HepG2 (cell line): ENCODE results near the gene PLXNA4. TPM values are rescaled to one million over a fixed set of nuclear protein-coding genes. Genes with fewer than 3 reads are reported as not detected.

Experiments
- ATAC-seq: fragments of 200-7000 bp; cut with Tn5 transposase; 3 replicates; pipeline ENCODE4 v1.9.1; 2020; ENCODE audit warnings: mild to moderate bottlenecking, moderate library complexity
- BruUV-seq: library from RNA; stranded (reverse); fragments of 400-500 nt; replicated peaks from 2 replicates; lab custom pipeline; 2021; lab: Mats Ljungman, UMichigan
- CTCF ChIA-PET: fragments of 300-600 bp; formaldehyde crosslinking; extraction: SDS; loops from one replicate; lab custom pipeline; 2021; ENCODE audit warnings: low total read pairs, inconsistent platforms, low intra/inter-chr PET ratio; lab: Yijun Ruan, JAX
- POLR2A ChIA-PET: fragments of 350-600 bp; sonication (Branson Sonifier 250); formaldehyde crosslinking; loops from one replicate; lab custom pipeline; 2020; ENCODE audit warnings: antibody characterized with exemption, inconsistent platforms; lab: Yijun Ruan, JAX
- DNase-seq: peaks from one replicate; pipeline ENCODE4 v3.0.0-alpha.2; 2015; ENCODE audit warnings: low spot score
- FAIRE-seq: peaks from 3 replicates; lab custom pipeline; 2011; peaks lifted over from hg19 to GRCh38; lab: Jason Lieb, UNC
- H2AFZ ChIP-seq: one replicate; pipeline ENCODE4 v1.6.1; 2011; ENCODE audit warnings: low read length, inconsistent platforms
- H3K27ac ChIP-seq: fragments of 300-600 bp; 3 replicates; pipeline ENCODE4 v1.8.0; 2011; ENCODE audit warnings: mixed run types, mild to moderate bottlenecking, mixed read lengths, low read length, inconsistent platforms; ENCODE audit not compliant: insufficient read depth; ENCODE audit errors: extremely low read length
- H3K27me3 ChIP-seq, 2 experiments: fragments of 200-600 bp in 1 of 2; 2 replicates in 1 of 2; 3 replicates in 1 of 2; pipeline versions ENCODE4 v1.6.0 to v1.8.0; 2011; ENCODE audit warnings: low read length in 2 of 2, mild to moderate bottlenecking in 2 of 2, moderate library complexity in 2 of 2, inconsistent platforms in 1 of 2; ENCODE audit not compliant: insufficient read depth in 2 of 2, control insufficient read depth in 1 of 2
- H3K36me3 ChIP-seq, 2 experiments: fragments of 200-600 bp in 1 of 2; replicated peaks in 1 of 2; 2 replicates in 1 of 2; 3 replicates in 1 of 2; pipeline versions ENCODE4 v1.5.1 to v1.8.0; 2011; ENCODE audit warnings: low read length in 2 of 2, inconsistent platforms in 1 of 2; ENCODE audit not compliant: insufficient read depth in 2 of 2, control insufficient read depth in 1 of 2
- H3K4me1 ChIP-seq: 2 replicates; pipeline ENCODE4 v1.5.1; 2012; ENCODE audit warnings: low read length, inconsistent platforms; ENCODE audit not compliant: insufficient read depth
- H3K4me2 ChIP-seq: 2 replicates; pipeline ENCODE4 v1.6.0; 2011; ENCODE audit warnings: low read depth, low read length, inconsistent platforms
- H3K4me3 ChIP-seq, 3 experiments: fragments of 200-600 bp in 1 of 3; sonication (generic), shearing (Covaris generic) in 1 of 3; replicated peaks in 1 of 3; 2 replicates each; pipeline ENCODE4 v1.5.1; 2011 to 2016; ENCODE audit warnings: low read length in 3 of 3, inconsistent platforms in 2 of 3, low read depth in 2 of 3, mild to moderate bottlenecking in 2 of 3, control low read depth in 1 of 3, mixed read lengths in 1 of 3; ENCODE audit not compliant: insufficient read depth in 1 of 3
- H3K79me2 ChIP-seq: one replicate; pipeline ENCODE4 v1.6.1; 2011; ENCODE audit warnings: low read length, inconsistent platforms; ENCODE audit not compliant: insufficient read depth
- H3K9ac ChIP-seq: 2 replicates; pipeline ENCODE4 v1.6.0; 2011; ENCODE audit warnings: mild to moderate bottlenecking, low read depth, low read length, inconsistent platforms; ENCODE audit not compliant: insufficient read depth
- H3K9me3 ChIP-seq: 2 replicates; pipeline ENCODE4 v1.5.1; 2012; ENCODE audit warnings: mild to moderate bottlenecking, low read length
- H4K20me1 ChIP-seq: 2 replicates; pipeline ENCODE4 v1.6.0; 2011; ENCODE audit warnings: inconsistent platforms, mild to moderate bottlenecking, low read length, moderate library complexity; ENCODE audit not compliant: insufficient read depth
- ATF5 ChIP-seq: sonication (generic); formaldehyde crosslinking; IDR thresholded peaks from 2 replicates; pipeline ENCODE4 v1.4.0; 2020; ENCODE audit warnings: mild to moderate bottlenecking, low read depth, missing genetic modification reagents
- DBP ChIP-seq: sonication (generic); formaldehyde crosslinking; IDR thresholded peaks from 2 replicates; pipeline ENCODE4 v1.4.0; 2020; ENCODE audit warnings: missing genetic modification reagents; ENCODE audit errors: not compliant biosample characterization
- MYPOP ChIP-seq: sonication (generic); formaldehyde crosslinking; IDR thresholded peaks from 2 replicates; pipeline ENCODE4 v1.8.1; 2023; ENCODE audit warnings: mild to moderate bottlenecking, moderate library complexity, missing genetic modification reagents
- NFE2L2 ChIP-seq: fragments of 150-350 bp; IDR thresholded peaks from 2 replicates; pipeline ENCODE4 v1.6.1; 2014; ENCODE audit warnings: low read length
- REST ChIP-seq, 2 experiments: IDR thresholded peaks; 2 replicates each; pipeline ENCODE4 v1.6.1; 2011 to 2012; ENCODE audit warnings: low read length in 2 of 2, borderline replicate concordance in 1 of 2, low read depth in 1 of 2, mild to moderate bottlenecking in 1 of 2, moderate library complexity in 1 of 2
- SIN3B ChIP-seq: fragments of 150-350 bp; IDR thresholded peaks from 2 replicates; pipeline ENCODE4 v1.6.1; 2014; ENCODE audit warnings: low read length
- SNAPC5 ChIP-seq: sonication (generic); formaldehyde crosslinking; IDR thresholded peaks from 2 replicates; pipeline ENCODE4 v1.8.1; 2023; ENCODE audit warnings: mild to moderate bottlenecking, missing genetic modification reagents, borderline replicate concordance
- SSRP1 ChIP-seq: IDR thresholded peaks from 2 replicates; pipeline ENCODE4 v1.6.1; 2016; ENCODE audit warnings: control low read depth
- TRIM24 ChIP-seq: sonication (generic); formaldehyde crosslinking; IDR thresholded peaks from 2 replicates; pipeline ENCODE4 v1.8.0; 2022; ENCODE audit warnings: mild to moderate bottlenecking, missing genetic modification reagents
- ZFYVE20 ChIP-seq: sonication (generic); formaldehyde crosslinking; IDR thresholded peaks from 2 replicates; pipeline ENCODE4 v1.8.0; 2023; ENCODE audit warnings: low read depth, mild to moderate bottlenecking, moderate library complexity, missing genetic modification reagents, borderline replicate concordance
- ZNF501 ChIP-seq: sonication (generic); formaldehyde crosslinking; IDR thresholded peaks from 2 replicates; pipeline ENCODE4 v1.5.1; 2020; ENCODE audit warnings: mild to moderate bottlenecking, moderate library complexity, missing genetic modification reagents
- ZNF777 ChIP-seq: sonication (generic); formaldehyde crosslinking; IDR thresholded peaks from 2 replicates; pipeline ENCODE4 v1.4.0; 2020; ENCODE audit warnings: missing genetic modification reagents
- ZSCAN30 ChIP-seq: sonication (generic); formaldehyde crosslinking; IDR thresholded peaks from 2 replicates; pipeline ENCODE4 v1.5.0; 2020; ENCODE audit warnings: mild to moderate bottlenecking, missing genetic modification reagents
- WGBS: methylation state at CpG from one replicate; pipeline ENCODE4 v1.1.6; 2017; ENCODE audit warnings: low lambda C conversion rate; 5-methylcytosine and 5-hydroxymethylcytosine counted together
- in situ Hi-C: cut with HindIII; loops from 2 replicates; pipeline ENCODE4 v1.10.0; 2017; ENCODE audit warnings: low pct_unique_long_range_greater_than_20kb; ENCODE audit not compliant: extremely low pct_ligation_motif_present
- intact Hi-C: fragments of 100-400 bp; cut with micrococcal nuclease; formaldehyde crosslinking; loops from one replicate; pipeline ENCODE4 v1.10.0; 2022; ENCODE audit not compliant: unreplicated experiment
- polyA plus RNA-seq, 8 experiments: library from polyadenylated mRNA; depleted of rRNA in 3 of 8; stranded (reverse) in 7 of 8; unstranded in 1 of 8; fragments of >200 nt; fragmentation: Illumina TruSeq in 4 of 8; extraction: Trizol in 4 of 8; gene quantifications; 2 replicates each; pipeline versions ENCODE4 v1.2.1 to v1.2.3, GENCODE V29; 2011 to 2016; ENCODE audit warnings: low read depth in 4 of 8, missing spikeins in 1 of 8, mixed read lengths in 1 of 8; ENCODE audit not compliant: insufficient read depth in 1 of 8
- total RNA-seq, 5 experiments: library from RNA; depleted of rRNA; stranded (reverse); fragments of >200 nt; fragmentation: Illumina TruSeq; extraction: Trizol; gene quantifications; 2 replicates each; pipeline ENCODE4 v1.2.3, GENCODE V29; 2016; ENCODE audit warnings: low read depth in 1 of 5

Gene PLXNA4
- total and polyA plus RNA-seq, 2 of the 13 experiments (the other 11 are each of a cell fraction or from before 2014, with no cell fraction given) = 0.01 to 0.04 TPM

GRCh38 chr7:132564090-132564489 lies 12.2 kb downstream of the PLXNA4 start:
- H2AFZ ChIP-seq = no peak overlapping the region
- intact Hi-C loops = no loop called here
- TF ChIP-seq SSRP1 (no peak), MYPOP (CRISPR knock-in tag) (no peak), TRIM24 (CRISPR knock-in tag) (no peak), SIN3B (no peak), ZNF777 (no peak)
- TF ChIP-seq, all 625 proteins: peak for 0
- CTCF ChIA-PET = no interaction called here
- POLR2A ChIA-PET = no interaction called here
- Histone ChIP-seq H3K4me2 (no peak overlapping the region), H3K4me3 (no peak overlapping the region), H3K9ac (no peak overlapping the region), H3K27ac (no peak overlapping the region), H3K36me3 (no peaks in the 10 kb centered on the region), H3K9me3 (no peaks in the 10 kb centered on the region), H3K27me3 (peaks cover 0 to 26% of the 10 kb centered on the region in 2 experiments; a peak in 2 of 5 replicates), H3K4me1 (no peaks in the 10 kb centered on the region), H3K79me2 (no peaks in the 10 kb centered on the region), H4K20me1 (no peaks in the 10 kb centered on the region)
- no TSS peak for BruUV-seq
- WGBS = 0% methylated on average over 1 of the region's 1 CpG
- FAIRE-seq (no peak), DNase-seq (no peak), ATAC-seq (no peak)
- in situ Hi-C loops = no loop called here

GRCh38 chr7:132562690-132563089 lies 13.6 kb downstream of the PLXNA4 start:
- Histone ChIP-seq H3K4me2 (no peak overlapping the region), H2AFZ (no peak overlapping the region), H3K4me1 (no peaks in the 10 kb centered on the region), H3K4me3 (no peak overlapping the region), H3K36me3 (no peaks in the 10 kb centered on the region), H3K27ac (no peak overlapping the region), H3K9ac (no peak overlapping the region), H3K27me3 (peaks cover 0 to 13% of the 10 kb centered on the region in 2 experiments; a peak in 2 of 5 replicates), H3K79me2 (no peaks in the 10 kb centered on the region), H4K20me1 (no peaks in the 10 kb centered on the region), H3K9me3 (no peaks in the 10 kb centered on the region)
- FAIRE-seq = no peak
- no TSS peak for BruUV-seq
- ChIA-PET POLR2A (no interaction called here), CTCF (no interaction called here)
- intact Hi-C loops = no loop called here
- ATAC-seq = no peak
- 3% methylated on average over 1 of the region's 1 CpG for WGBS
- no peak for DNase-seq
- in situ Hi-C loops = no loop called here
- TF ChIP-seq ZNF501 (CRISPR knock-in tag) (no peak), ZFYVE20 (CRISPR knock-in tag) (no peak), NFE2L2 (no peak), SNAPC5 (CRISPR knock-in tag) (no peak), ZSCAN30 (no peak), REST (IDR thresholded peaks at IDR 0.05; ENCODE audit: borderline replicate concordance in 1 of 2, low read depth in 1 of 2, low read length in 2 of 2) (no peak), ATF5 (CRISPR knock-in tag) (no peak), DBP (CRISPR knock-in tag) (no peak)
